Astrocyte (in vitro differentiated cells and primary cell): ENCODE data around the gene PIGX.

Experiments used
- EZH2 ChIP-seq: IDR thresholded peaks from 2 replicates; pipeline ENCODE4 v1.6.1; 2012; ENCODE audit warnings: mild to moderate bottlenecking, low read length, inconsistent platforms; ENCODE audit not compliant: insufficient read depth
- TF ChIP-seq, protein P1 (sequence below): IDR thresholded peaks from 2 replicates; pipeline ENCODE4 v1.5.1; 2011; ENCODE audit warnings: low read depth, mild to moderate bottlenecking, inconsistent platforms, low read length, moderate library complexity; ENCODE audit not compliant: insufficient read depth

DNA sequence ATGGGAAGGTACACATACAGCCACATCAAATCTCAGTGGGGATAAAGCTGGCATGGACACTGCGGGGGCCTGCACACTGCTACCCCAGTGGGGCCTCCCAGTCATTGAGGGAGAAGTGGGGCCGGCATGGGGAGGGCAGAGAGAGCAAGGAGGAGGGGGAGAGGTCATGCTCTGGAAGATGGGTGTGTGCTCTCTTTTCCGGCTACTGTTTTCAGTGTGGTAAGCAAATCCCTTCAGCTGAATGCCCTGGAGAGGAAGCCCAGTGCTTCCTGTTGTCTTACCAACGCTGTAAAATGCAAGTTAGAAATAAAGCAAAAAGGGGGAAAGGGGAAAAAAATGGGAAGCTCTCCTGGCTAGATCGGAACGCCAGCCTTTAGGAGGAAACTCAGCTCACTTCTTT is 41.8 kb upstream of the PIGX start:
- TF ChIP-seq, protein P1, sequence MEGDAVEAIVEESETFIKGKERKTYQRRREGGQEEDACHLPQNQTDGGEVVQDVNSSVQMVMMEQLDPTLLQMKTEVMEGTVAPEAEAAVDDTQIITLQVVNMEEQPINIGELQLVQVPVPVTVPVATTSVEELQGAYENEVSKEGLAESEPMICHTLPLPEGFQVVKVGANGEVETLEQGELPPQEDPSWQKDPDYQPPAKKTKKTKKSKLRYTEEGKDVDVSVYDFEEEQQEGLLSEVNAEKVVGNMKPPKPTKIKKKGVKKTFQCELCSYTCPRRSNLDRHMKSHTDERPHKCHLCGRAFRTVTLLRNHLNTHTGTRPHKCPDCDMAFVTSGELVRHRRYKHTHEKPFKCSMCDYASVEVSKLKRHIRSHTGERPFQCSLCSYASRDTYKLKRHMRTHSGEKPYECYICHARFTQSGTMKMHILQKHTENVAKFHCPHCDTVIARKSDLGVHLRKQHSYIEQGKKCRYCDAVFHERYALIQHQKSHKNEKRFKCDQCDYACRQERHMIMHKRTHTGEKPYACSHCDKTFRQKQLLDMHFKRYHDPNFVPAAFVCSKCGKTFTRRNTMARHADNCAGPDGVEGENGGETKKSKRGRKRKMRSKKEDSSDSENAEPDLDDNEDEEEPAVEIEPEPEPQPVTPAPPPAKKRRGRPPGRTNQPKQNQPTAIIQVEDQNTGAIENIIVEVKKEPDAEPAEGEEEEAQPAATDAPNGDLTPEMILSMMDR = no peak
- TF ChIP-seq EZH2 = no peak
